Upper lobe of left lung (tissue), 6 donors: ENCODE data around the gene DOLPP1. TPM values are rescaled to one million over a fixed set of nuclear protein-coding genes. Genes with fewer than 3 reads are reported as not detected.

ENCODE experiments used
- ATAC-seq, 2 donors: fragments of 200-7000 bp; cut with Tn5 transposase; one replicate each; pipeline ENCODE4 v1.9.1; 2022; ENCODE audit warnings: mild to moderate bottlenecking in 2 of 2, moderate library complexity in 2 of 2; ENCODE audit not compliant: low FRiP score in 2 of 2
- DNase-seq, 2 donors: peaks; one replicate each; pipeline ENCODE4 v3.0.0-alpha.2; 2019 to 2020
- H3K27ac ChIP-seq, 4 donors: fragments of 200-600 bp; sonication (generic); one replicate each; pipeline ENCODE4 v1.5.1; 2016 to 2019
- H3K27me3 ChIP-seq, 4 donors: fragments of 200-600 bp; sonication (generic); one replicate each; pipeline ENCODE4 v1.5.1; 2017 to 2019
- H3K36me3 ChIP-seq, 4 donors: fragments of 200-600 bp; sonication (generic); one replicate each; pipeline ENCODE4 v1.5.1; 2016 to 2019
- H3K4me1 ChIP-seq, 4 donors: fragments of 200-600 bp; sonication (generic); one replicate each; pipeline ENCODE4 v1.5.1; 2018 to 2019
- H3K4me3 ChIP-seq, 4 donors: fragments of 200-600 bp; sonication (generic); one replicate each; pipeline ENCODE4 v1.5.1; 2017 to 2019; ENCODE audit warnings: mild to moderate bottlenecking in 2 of 4, moderate library complexity in 1 of 4
- H3K9me3 ChIP-seq, 4 donors: fragments of 200-600 bp; sonication (generic); one replicate each; pipeline ENCODE4 v1.5.1; 2018 to 2019
- EP300 ChIP-seq, 4 donors: sonication (generic); formaldehyde crosslinking; IDR thresholded peaks; one replicate each; pipeline ENCODE4 v1.5.1; 2017; ENCODE audit warnings: antibody characterized with exemption in 4 of 4, control low read depth in 2 of 4
- POLR2A ChIP-seq, 4 donors: fragments of 450-650 bp; IDR thresholded peaks; one replicate each; pipeline ENCODE4 v1.5.1; 2016 to 2017; ENCODE audit warnings: antibody characterized with exemption in 4 of 4, mild to moderate bottlenecking in 2 of 4
- POLR2AphosphoS5 ChIP-seq, 2 donors: sonication (generic); formaldehyde crosslinking; IDR thresholded peaks; one replicate each; pipeline ENCODE4 v1.5.1; 2017; ENCODE audit warnings: antibody characterized with exemption in 2 of 2
- WGBS, 2 donors: methylation state at CpG; one replicate each; pipeline ENCODE4 v1.1.5; 2017 to 2018; 5-methylcytosine and 5-hydroxymethylcytosine counted together
- total RNA-seq, 6 donors: library from RNA; depleted of rRNA in 4 of 6; stranded (reverse); fragments of >200 nt in 4 of 6; gene quantifications; one replicate each; pipeline versions ENCODE4 v1.1.0 to v1.2.1, GENCODE V29; 2016 to 2021
- TF ChIP-seq, protein P1 (sequence below), 6 experiments: fragments of 450-650 bp in 4 of 6; fragments of 200-600 bp in 2 of 6; sonication (generic) in 2 of 6; IDR thresholded peaks; one replicate each; pipeline ENCODE4 v1.5.1; 2016 to 2019; ENCODE audit warnings: antibody characterized with exemption in 6 of 6
- donor health status: DM: no; HTN: no; CAD: no; lungs with moderate emphysema.
- donor health status: DM: no; HTN: yes; CAD: no; lungs with severe emphysema.

DOLPP1 gene
- total RNA-seq, 6 donors from 2014 or later, result 3.9 to 14.8 (median 8.2) TPM

DNA sequence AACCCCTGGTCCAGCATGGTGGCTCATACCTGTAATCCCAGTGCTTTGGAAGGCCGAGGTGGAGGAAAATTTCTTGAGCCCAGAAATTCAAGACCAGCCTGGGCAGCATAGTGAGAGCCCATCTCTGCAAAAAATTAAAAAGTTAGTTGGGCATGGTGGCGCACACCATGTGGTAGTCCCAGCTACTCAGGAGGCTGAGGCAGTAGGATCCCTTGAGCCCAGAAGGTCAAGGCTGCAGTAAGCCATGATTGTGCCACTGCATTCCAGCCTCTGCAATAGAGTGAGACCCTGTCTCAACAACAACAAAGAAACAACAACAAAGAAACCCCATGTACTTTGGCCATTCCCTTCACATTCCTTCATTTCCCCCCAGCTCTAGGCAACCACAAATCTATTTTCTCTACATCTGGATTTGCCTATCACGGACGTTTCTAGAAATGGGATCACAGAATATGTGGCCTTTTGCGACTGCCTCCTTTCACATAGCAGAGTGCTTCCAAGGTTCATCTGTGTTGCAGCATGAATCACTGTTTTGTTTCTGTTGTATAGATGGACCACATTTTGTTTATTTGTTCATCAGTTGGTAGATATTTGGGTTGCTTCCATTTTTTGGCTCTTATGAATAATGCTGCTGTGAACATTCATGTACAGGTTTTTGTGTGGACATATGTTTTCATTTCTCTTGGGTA is 26.6 kb upstream of the DOLPP1 start:
- no peak for DNase-seq
- 89 to 96% methylated on average over 5 of the region's 5 CpGs for WGBS, 2 donors
- ATAC-seq, result no peak
- Histone ChIP-seq H3K27me3 (no peaks in the 10 kb centered on the region), H3K36me3 (peaks cover 13 to 75% (median 31%) of the 10 kb centered on the region in 4 donors), H3K4me3 (no peak overlapping the region), H3K4me1 (no peaks in the 10 kb centered on the region), H3K9me3 (no peaks in the 10 kb centered on the region), H3K27ac (no peak overlapping the region)
- TF ChIP-seq EP300 (IDR thresholded peaks at IDR 0.05) (no peak), POLR2A (IDR thresholded peaks at IDR 0.05) (no peak), POLR2AphosphoS5 (IDR thresholded peaks at IDR 0.05) (no peak)
- TF ChIP-seq, protein P1, sequence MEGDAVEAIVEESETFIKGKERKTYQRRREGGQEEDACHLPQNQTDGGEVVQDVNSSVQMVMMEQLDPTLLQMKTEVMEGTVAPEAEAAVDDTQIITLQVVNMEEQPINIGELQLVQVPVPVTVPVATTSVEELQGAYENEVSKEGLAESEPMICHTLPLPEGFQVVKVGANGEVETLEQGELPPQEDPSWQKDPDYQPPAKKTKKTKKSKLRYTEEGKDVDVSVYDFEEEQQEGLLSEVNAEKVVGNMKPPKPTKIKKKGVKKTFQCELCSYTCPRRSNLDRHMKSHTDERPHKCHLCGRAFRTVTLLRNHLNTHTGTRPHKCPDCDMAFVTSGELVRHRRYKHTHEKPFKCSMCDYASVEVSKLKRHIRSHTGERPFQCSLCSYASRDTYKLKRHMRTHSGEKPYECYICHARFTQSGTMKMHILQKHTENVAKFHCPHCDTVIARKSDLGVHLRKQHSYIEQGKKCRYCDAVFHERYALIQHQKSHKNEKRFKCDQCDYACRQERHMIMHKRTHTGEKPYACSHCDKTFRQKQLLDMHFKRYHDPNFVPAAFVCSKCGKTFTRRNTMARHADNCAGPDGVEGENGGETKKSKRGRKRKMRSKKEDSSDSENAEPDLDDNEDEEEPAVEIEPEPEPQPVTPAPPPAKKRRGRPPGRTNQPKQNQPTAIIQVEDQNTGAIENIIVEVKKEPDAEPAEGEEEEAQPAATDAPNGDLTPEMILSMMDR (IDR thresholded peaks at IDR 0.05), result no peak

DNA sequence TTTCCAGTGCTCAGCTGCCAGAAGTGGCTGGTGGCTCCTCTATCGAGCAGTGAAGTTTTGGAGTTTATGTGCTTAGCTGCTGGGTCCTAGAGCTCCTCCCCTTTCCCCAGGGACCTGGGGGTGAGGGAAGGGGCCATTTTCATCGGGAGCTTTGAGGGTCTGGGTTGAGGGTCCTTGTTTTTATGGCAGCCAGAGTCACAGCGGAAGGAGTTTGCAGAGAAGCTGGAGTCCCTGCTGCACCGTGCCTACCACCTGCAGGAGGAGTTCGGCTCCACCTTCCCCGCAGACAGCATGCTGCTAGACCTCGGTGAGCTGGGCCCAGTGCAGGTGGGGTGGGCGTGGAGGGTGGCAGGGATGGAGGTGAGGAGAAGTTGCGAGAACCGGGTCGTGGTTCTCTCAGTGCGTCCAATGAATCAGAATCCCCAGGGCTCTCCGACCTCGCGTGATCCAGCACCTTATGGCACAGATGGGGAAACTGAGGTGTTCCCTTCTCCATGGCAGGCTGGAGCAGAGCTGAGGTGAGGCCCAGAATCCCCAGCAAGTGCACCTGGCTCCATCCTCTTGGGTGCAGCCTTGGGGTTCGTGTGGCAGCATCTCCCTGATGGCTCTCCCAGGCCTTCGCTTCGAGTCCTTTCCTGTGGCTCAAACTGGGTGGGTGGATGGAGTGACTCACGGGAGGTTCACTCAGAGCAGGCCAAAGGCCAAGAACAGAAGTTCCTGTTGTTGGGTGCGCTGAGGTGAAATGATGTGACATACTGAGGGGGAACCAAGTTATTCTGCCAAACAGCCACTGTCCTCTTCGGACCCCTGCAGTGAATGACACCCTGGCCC is 21.7 kb upstream of the DOLPP1 start:
- H3K4me3 ChIP-seq, result no peak overlapping the region
- H3K27me3 ChIP-seq, result no peaks in the 10 kb centered on the region
- peaks cover 10 to 80% (median 52%) of the 10 kb centered on the region in 4 donors for H3K36me3 ChIP-seq
- 87 to 89% methylated on average over 15 to 21 of the region's 21 CpGs for WGBS, 2 donors
- DNase-seq, result no peak
- H3K27ac ChIP-seq, result no peak overlapping the region
- H3K9me3 ChIP-seq, result no peaks in the 10 kb centered on the region
- no peaks in the 10 kb centered on the region for H3K4me1 ChIP-seq
- ATAC-seq, result peak in 1 of 2 donors; percentile 21
- no peak for TF ChIP-seq EP300 (IDR thresholded peaks at IDR 0.05)
- TF ChIP-seq POLR2A (IDR thresholded peaks at IDR 0.05), result no peak
- TF ChIP-seq, protein P1 (IDR thresholded peaks at IDR 0.05), result no peak
- no peak for TF ChIP-seq POLR2AphosphoS5 (IDR thresholded peaks at IDR 0.05)

DNA sequence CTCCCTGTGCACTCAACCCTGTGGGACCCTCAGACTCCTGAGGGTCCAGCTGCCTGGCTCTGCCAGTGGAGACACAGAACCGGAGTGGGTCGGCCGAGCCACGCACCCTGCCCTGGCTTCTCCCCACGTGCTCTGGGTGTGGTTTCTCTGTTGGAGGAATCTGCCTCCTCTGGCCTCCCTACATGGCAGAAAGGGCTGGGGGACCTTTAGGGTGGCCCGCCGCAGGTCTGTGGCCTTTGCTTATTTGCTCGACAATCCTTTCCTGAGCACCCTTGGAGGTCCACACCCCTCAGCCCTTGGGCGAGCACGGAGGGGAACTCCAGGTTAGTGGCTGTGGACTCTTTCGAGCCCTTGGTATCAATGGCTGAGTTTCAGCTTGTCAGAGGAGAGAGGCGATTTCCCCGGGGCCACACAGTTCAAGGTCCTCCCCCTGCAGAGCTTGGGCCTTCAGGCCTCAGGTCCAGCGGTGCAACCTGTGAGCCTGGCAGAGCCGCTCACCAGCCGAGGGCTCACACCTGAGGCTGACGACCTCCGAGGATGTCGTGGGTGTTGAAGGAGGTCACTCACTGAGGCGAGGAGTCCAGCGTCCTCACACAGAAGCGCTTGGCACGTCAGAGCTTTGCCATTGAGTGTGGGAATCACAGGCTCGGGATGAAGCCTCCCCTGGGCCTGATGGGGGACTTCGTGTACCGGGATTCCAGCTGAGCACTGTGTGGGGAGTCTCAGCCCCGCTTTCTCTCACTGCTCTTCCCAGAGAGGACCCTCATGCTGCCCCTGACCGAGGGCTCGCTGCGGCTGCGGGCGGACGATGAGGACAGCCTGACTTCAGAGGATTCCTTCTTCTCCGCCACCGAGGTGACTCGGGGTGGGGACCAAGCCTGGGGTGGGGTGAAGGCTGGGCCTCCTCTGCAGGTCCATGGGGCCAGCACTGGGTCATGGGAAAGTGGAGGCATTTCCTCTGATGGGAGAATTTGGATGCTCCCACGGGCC is 20.8 kb upstream of the DOLPP1 start:
- TF ChIP-seq POLR2A (IDR thresholded peaks at IDR 0.05) (no peak), POLR2AphosphoS5 (IDR thresholded peaks at IDR 0.05) (no peak), EP300 (IDR thresholded peaks at IDR 0.05) (no peak)
- TF ChIP-seq, protein P1 (IDR thresholded peaks at IDR 0.05), result no peak
- ATAC-seq (no peak), DNase-seq (no peak)
- 96 to 100% methylated on average over 14 to 35 of the region's 37 CpGs for WGBS, 2 donors
- H3K9me3 ChIP-seq, result no peaks in the 10 kb centered on the region
- H3K4me3 ChIP-seq, result no peak overlapping the region
- H3K27me3 ChIP-seq, result no peaks in the 10 kb centered on the region
- H3K4me1 ChIP-seq, result no peaks in the 10 kb centered on the region
- H3K27ac ChIP-seq, result no peak overlapping the region
- peaks cover 10 to 81% (median 57%) of the 10 kb centered on the region in 4 donors for H3K36me3 ChIP-seq

DNA sequence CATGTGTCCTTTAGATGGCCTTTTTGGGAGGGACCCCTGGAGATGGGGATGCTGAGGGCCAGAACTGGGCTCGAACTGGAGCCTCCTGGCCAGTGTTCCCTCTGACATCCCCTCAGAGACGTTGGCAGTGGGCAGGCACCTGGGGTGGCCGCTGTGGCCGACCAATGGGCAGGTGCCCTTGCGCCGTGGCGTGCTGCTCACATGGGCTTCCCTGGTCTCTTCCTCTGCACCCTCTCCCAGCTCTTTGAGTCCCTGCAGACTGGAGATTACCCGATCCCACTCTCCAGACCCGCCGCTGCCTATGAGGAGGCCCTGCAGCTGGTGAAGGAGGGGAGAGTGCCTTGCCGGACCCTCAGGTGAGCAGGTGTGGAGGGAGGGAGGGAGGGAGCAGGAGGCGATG is 19.9 kb upstream of the DOLPP1 start:
- Histone ChIP-seq H3K36me3 (peaks cover 10 to 84% (median 65%) of the 10 kb centered on the region in 4 donors), H3K9me3 (no peaks in the 10 kb centered on the region), H3K4me1 (no peaks in the 10 kb centered on the region), H3K27me3 (no peaks in the 10 kb centered on the region), H3K27ac (no peak overlapping the region), H3K4me3 (no peak overlapping the region)
- TF ChIP-seq, protein P1 (IDR thresholded peaks at IDR 0.05), result no peak
- no peak for TF ChIP-seq POLR2AphosphoS5 (IDR thresholded peaks at IDR 0.05)
- TF ChIP-seq POLR2A (IDR thresholded peaks at IDR 0.05), result no peak
- TF ChIP-seq EP300 (IDR thresholded peaks at IDR 0.05), result no peak
- ATAC-seq, result no peak
- WGBS, 2 donors, result 91 to 95% methylated on average over 5 to 10 of the region's 12 CpGs
- DNase-seq, result no peak
